Natural killer cell (primary cell): ENCODE data around the gene CYP19A1. TPM values are rescaled to one million over a fixed set of nuclear protein-coding genes. Genes with fewer than 3 reads are reported as not detected.

ENCODE experiments used
- ATAC-seq, 3 donors: fragments of 150-1000 bp in 2 of 3; fragments of 200-7000 bp in 1 of 3; cut with Tn5 transposase; 1 replicate in 1 of 3; 2 replicates in 2 of 3; pipeline ENCODE4 v1.10.0; 2021; ENCODE audit warnings: mild to moderate bottlenecking in 2 of 3, moderate library complexity in 2 of 3
- DNase-seq, 2 donors: peaks; one replicate each; pipeline versions ENCODE4 v3.0.0 to v3.0.0-alpha.2; 2013 to 2021; ENCODE audit warnings: mixed read lengths in 1 of 2
- H3K27ac ChIP-seq: one replicate; pipeline ENCODE4 v1.5.1; 2013; ENCODE audit warnings: mild to moderate bottlenecking, low read length
- H3K27me3 ChIP-seq: one replicate; pipeline ENCODE4 v1.6.1; 2013; ENCODE audit warnings: low read length; ENCODE audit not compliant: control insufficient read depth, insufficient read depth
- H3K36me3 ChIP-seq: one replicate; pipeline ENCODE4 v1.6.1; 2013; ENCODE audit warnings: low read length; ENCODE audit not compliant: control insufficient read depth, insufficient read depth
- H3K4me1 ChIP-seq: one replicate; pipeline ENCODE4 v1.6.1; 2013; ENCODE audit warnings: low read length; ENCODE audit not compliant: control insufficient read depth, insufficient read depth
- H3K4me3 ChIP-seq: one replicate; pipeline ENCODE4 v1.5.1; 2013; ENCODE audit warnings: low read length
- H3K9me3 ChIP-seq: one replicate; pipeline ENCODE4 v1.6.1; 2013; ENCODE audit warnings: low read length; ENCODE audit not compliant: control insufficient read depth, insufficient read depth
- H3K27ac Mint-ChIP-seq, 2 donors: one replicate each; pipeline ENCODE4 v1.8.0; 2022; ENCODE audit warnings: mild to moderate bottlenecking in 2 of 2, mixed read lengths in 2 of 2, moderate library complexity in 1 of 2
- H3K27me3 Mint-ChIP-seq, 2 donors: one replicate each; pipeline ENCODE4 v1.8.0; 2022; ENCODE audit warnings: low read depth in 2 of 2, mixed read lengths in 2 of 2
- H3K36me3 Mint-ChIP-seq: one replicate; pipeline ENCODE4 v1.8.0; 2022; ENCODE audit warnings: mixed read lengths
- H3K4me1 Mint-ChIP-seq, 2 donors: one replicate each; pipeline ENCODE4 v1.8.0; 2022; ENCODE audit warnings: mixed read lengths in 2 of 2
- H3K4me3 Mint-ChIP-seq: one replicate; pipeline ENCODE4 v1.8.0; 2022; ENCODE audit warnings: mild to moderate bottlenecking, moderate library complexity, mixed read lengths
- H3K9me3 Mint-ChIP-seq, 2 donors: one replicate each; pipeline ENCODE4 v1.8.0; 2022; ENCODE audit warnings: mixed read lengths in 2 of 2
- WGBS: methylation state at CpG from one replicate; pipeline ENCODE4 v1.1.7; 2013; ENCODE audit warnings: missing lambda C conversion rate; ENCODE audit not compliant: insufficient coverage; 5-methylcytosine and 5-hydroxymethylcytosine counted together
- intact Hi-C: fragments of 100-400 bp; cut with micrococcal nuclease; formaldehyde crosslinking; loops from one replicate; pipeline ENCODE4 v1.14.2; 2022
- total RNA-seq, 4 donors: library from RNA; stranded (reverse); fragments of 120-200 nt in 1 of 4; gene quantifications; one replicate each; pipeline versions ENCODE4 v1.2.3 to v1.2.4, GENCODE V29; 2013 to 2022
- TF ChIP-seq, protein P1 (sequence below): fragments of 200-600 bp; IDR thresholded peaks from one replicate; pipeline ENCODE4 v1.8.0; 2022; ENCODE audit warnings: antibody characterized with exemption

CYP19A1 gene
- total RNA-seq, 3 donors from 2014 or later (not counting 1 experiment from before 2014, with no cell fraction given) = not detected

DNA sequence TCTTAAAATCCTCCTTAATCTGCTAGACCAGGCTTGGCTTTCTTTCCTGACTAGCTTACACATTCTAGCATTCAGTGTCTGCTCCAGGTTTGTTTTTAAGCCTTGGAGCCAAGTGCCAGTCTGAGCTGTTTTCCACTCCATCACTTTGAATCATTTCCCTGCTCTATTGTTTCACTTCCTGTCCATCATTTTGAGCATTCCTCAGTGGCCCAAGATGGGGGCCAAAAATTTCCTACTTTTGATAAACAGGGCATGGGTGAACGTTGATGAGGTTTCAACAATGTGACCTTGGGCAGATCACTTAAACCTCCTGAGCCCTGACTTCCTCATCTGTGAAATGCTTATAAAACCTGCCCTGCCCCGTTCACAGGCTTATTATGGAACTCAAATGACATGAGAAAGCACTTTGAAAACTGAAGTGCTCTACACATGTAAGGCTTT, 4.4 kb downstream of the CYP19A1 start:
- no peaks in the 10 kb centered on the region for H3K9me3 ChIP-seq
- no peak for ATAC-seq
- no peak for DNase-seq
- no peaks in the 10 kb centered on the region for H3K27me3 ChIP-seq
- Mint-ChIP-seq H3K4me1 (no peaks in the 10 kb centered on the region), H3K36me3 (no peaks in the 10 kb centered on the region), H3K27ac (no peak overlapping the region), H3K9me3 (no peaks in the 10 kb centered on the region), H3K27me3 (peaks cover 0 to 7% of the 10 kb centered on the region in 2 donors), H3K4me3 (no peak overlapping the region)
- TF ChIP-seq, protein P1, sequence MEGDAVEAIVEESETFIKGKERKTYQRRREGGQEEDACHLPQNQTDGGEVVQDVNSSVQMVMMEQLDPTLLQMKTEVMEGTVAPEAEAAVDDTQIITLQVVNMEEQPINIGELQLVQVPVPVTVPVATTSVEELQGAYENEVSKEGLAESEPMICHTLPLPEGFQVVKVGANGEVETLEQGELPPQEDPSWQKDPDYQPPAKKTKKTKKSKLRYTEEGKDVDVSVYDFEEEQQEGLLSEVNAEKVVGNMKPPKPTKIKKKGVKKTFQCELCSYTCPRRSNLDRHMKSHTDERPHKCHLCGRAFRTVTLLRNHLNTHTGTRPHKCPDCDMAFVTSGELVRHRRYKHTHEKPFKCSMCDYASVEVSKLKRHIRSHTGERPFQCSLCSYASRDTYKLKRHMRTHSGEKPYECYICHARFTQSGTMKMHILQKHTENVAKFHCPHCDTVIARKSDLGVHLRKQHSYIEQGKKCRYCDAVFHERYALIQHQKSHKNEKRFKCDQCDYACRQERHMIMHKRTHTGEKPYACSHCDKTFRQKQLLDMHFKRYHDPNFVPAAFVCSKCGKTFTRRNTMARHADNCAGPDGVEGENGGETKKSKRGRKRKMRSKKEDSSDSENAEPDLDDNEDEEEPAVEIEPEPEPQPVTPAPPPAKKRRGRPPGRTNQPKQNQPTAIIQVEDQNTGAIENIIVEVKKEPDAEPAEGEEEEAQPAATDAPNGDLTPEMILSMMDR = no peak
- intact Hi-C loops = no loop called here
- H3K4me1 ChIP-seq = peaks cover 7% of the 10 kb centered on the region
- no peaks in the 10 kb centered on the region for H3K36me3 ChIP-seq
- H3K4me3 ChIP-seq = no peak overlapping the region
- WGBS = 11% methylated on average over 2 of the region's 2 CpGs
- H3K27ac ChIP-seq = no peak overlapping the region

- no peaks in the 10 kb centered on the region for H3K4me1 Mint-ChIP-seq
- H3K27me3 Mint-ChIP-seq = peaks cover 0 to 7% of the 10 kb centered on the region in 2 donors
- no peaks in the 10 kb centered on the region for H3K36me3 Mint-ChIP-seq
- Histone ChIP-seq H3K4me1 (peaks cover 7% of the 10 kb centered on the region), H3K36me3 (no peaks in the 10 kb centered on the region), H3K9me3 (no peaks in the 10 kb centered on the region), H3K27ac (no peak overlapping the region), H3K27me3 (no peaks in the 10 kb centered on the region), H3K4me3 (no peak overlapping the region)
- ATAC-seq (no peak), DNase-seq (no peak)
- H3K4me3 Mint-ChIP-seq = no peak overlapping the region
- TF ChIP-seq, protein P1 = no peak
- intact Hi-C loops = no loop called here
- H3K9me3 Mint-ChIP-seq = no peaks in the 10 kb centered on the region
- no peak overlapping the region for H3K27ac Mint-ChIP-seq
- 92% methylated on average over 2 of the region's 2 CpGs for WGBS
Measured at GRCh38 chr15:51333571-51333970, 4.8 kb downstream of the CYP19A1 start.

DNA sequence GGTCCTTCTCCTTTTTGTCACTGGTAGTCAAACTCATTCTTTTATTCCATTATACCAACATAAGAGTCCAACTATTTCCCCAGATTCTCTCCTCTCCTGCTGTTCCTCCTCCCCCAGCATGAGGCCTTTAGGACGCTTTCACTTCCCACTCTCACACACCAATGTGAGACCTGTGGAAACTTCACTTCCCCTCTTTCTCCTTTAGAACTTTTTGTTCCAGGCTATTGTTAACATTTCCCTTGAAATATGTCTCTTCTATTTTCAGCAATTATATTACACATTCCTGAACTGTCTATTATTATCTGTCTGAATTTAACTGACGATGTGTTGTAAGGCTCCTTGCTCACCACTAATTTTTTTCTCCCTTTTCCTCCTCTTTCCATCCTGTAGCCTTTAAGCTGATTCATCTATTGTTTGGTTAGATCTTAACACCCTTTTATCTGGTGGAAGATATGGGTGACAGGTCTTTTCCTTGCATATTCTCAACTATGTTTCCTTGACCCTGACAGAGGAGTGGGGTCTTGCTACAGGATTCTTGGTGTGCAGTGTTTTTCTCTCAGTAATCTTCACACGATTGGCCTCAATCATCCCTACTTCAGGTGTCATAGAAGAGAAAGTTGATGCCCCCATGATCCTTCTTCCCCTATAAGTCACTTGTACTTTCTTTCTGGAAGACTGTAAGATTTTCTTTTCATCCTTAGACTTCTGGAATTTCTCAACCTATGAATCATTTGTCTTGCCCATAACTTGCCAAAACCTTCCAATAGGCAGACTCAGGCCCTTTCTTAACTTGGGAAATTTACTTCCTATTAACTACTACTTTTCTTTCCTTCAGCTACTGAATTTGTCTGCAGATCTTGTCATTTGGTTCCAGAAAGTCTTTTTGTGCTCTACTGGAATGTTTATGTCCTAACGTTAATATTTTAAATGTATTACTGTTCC, 5.9 kb downstream of the CYP19A1 start:
- ATAC-seq = no peak

More for the DNA sequence above, 5.9 kb downstream of the CYP19A1 start:
- Histone ChIP-seq H3K27ac (no peak overlapping the region), H3K4me3 (no peak overlapping the region), H3K9me3 (no peaks in the 10 kb centered on the region), H3K36me3 (no peaks in the 10 kb centered on the region), H3K27me3 (no peaks in the 10 kb centered on the region), H3K4me1 (peaks cover 7% of the 10 kb centered on the region)
- H3K9me3 Mint-ChIP-seq = no peaks in the 10 kb centered on the region
- TF ChIP-seq, protein P1 = no peak
- no peak overlapping the region for H3K27ac Mint-ChIP-seq
- H3K4me1 Mint-ChIP-seq = no peaks in the 10 kb centered on the region
- H3K27me3 Mint-ChIP-seq = peaks cover 0 to 7% of the 10 kb centered on the region in 2 donors
- H3K36me3 Mint-ChIP-seq = no peaks in the 10 kb centered on the region
- 77% methylated on average over 4 of the region's 4 CpGs for WGBS
- H3K4me3 Mint-ChIP-seq = no peak overlapping the region
- intact Hi-C loops = no loop called here
- no peak for DNase-seq
